ENCODE results near the gene MRPL43. TPM values are rescaled to one million over a fixed set of nuclear protein-coding genes. Genes with fewer than 3 reads are reported as not detected.

MRPL43 gene
- total and polyA plus RNA-seq, 4 donors = 33.6 to 124 (median 95.2) TPM

DNA sequence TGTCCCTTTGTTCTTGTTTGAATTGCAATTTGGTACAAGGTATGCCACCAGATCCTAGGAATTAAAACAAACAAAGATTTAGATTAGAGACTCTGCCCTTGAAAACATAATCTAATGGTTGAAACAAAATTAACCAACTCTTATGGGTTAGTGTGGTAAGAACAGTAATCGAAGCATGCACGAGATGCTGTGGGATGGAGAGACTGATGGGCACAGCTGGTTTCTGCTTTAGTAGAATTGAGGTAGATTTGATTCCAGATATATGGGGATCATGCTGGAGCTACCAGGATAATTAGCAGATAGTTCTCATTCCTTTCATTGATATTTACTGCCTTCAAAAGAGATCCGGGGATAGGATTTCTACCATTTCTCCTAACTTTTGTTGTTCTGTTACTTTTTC is 38.4 kb downstream of the MRPL43 start:
- no CpG with 5 or more reads among the region's 3 CpGs for WGBS (ENCODE audit: insufficient coverage)
- Histone ChIP-seq H3K4me1 (ENCODE audit: control insufficient read depth, insufficient read depth, low read length) (no peaks in the 10 kb centered on the region), H3K36me3 (ENCODE audit: control insufficient read depth, insufficient read depth, low read length) (peaks cover 41% of the 10 kb centered on the region), H3K27me3 (ENCODE audit: control insufficient read depth, insufficient read depth, low read length) (no peaks in the 10 kb centered on the region), H3K27ac (ENCODE audit: low read depth, low read length) (no peak overlapping the region), H3K9me3 (ENCODE audit: control insufficient read depth, insufficient read depth, low read length) (no peaks in the 10 kb centered on the region), H3K4me3 (ENCODE audit: low read depth, low read length) (no peak overlapping the region)
- DNase-seq (ENCODE audit: low read depth in 4 of 6, low spot score in 6 of 6) = no peak

DNA sequence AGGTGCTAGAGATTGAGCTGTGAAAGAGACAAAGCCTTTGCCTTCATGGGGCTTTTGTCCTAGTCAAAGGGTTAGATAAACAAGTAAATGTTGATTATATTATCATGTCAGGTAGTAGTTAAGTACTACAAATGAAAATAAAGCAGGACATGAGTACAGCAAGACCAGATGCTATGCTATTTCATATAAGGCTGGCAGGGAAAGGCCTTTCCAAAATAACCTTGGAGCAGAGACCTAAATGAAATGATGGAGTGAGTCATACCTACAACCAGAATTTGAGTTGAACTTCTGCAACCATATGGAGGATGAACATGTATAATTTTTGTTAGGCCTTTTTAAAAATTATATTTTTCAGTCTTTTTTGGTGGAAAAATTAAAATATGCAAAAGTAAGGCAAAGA is 41.5 kb downstream of the MRPL43 start:
- no peak for DNase-seq (ENCODE audit: low read depth in 4 of 6, low spot score in 6 of 6)
- H3K36me3 ChIP-seq (ENCODE audit: control insufficient read depth, insufficient read depth, low read length) = peaks cover 33% of the 10 kb centered on the region

DNA sequence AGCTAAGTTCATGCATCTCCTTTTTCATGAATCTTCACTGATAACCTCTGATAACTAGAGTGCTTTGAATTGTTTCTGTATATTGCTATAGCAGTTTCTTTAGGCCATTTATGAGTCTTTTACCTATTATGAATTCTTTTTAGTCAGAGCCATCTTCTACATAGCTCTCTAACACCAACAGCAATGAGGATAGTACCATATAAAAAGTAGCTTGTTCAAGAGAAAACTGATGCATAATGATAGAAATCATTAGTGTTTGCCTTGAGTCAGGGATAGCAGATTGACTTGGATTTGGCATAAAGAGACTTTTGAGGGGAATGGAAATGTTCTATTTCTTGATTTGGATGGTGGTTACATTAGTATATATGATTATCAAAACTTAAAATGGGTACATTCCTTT is 43.8 kb downstream of the MRPL43 start:
- DNase-seq (ENCODE audit: low read depth in 4 of 6, low spot score in 6 of 6) = no peak
- Histone ChIP-seq H3K27me3 (ENCODE audit: control insufficient read depth, insufficient read depth, low read length) (no peaks in the 10 kb centered on the region), H3K9me3 (ENCODE audit: control insufficient read depth, insufficient read depth, low read length) (no peaks in the 10 kb centered on the region), H3K36me3 (ENCODE audit: control insufficient read depth, insufficient read depth, low read length) (peaks cover 42% of the 10 kb centered on the region), H3K4me1 (ENCODE audit: control insufficient read depth, insufficient read depth, low read length) (no peaks in the 10 kb centered on the region), H3K27ac (ENCODE audit: low read depth, low read length) (no peak overlapping the region), H3K4me3 (ENCODE audit: low read depth, low read length) (no peak overlapping the region)

More for the DNA sequence above, 41.5 kb downstream of the MRPL43 start:
- no peak overlapping the region for H3K4me3 ChIP-seq (ENCODE audit: low read depth, low read length)
- H3K9me3 ChIP-seq (ENCODE audit: control insufficient read depth, insufficient read depth, low read length) = no peaks in the 10 kb centered on the region
- no peaks in the 10 kb centered on the region for H3K4me1 ChIP-seq (ENCODE audit: control insufficient read depth, insufficient read depth, low read length)
- no peaks in the 10 kb centered on the region for H3K27me3 ChIP-seq (ENCODE audit: control insufficient read depth, insufficient read depth, low read length)
- H3K27ac ChIP-seq (ENCODE audit: low read depth, low read length) = no peak overlapping the region

DNA sequence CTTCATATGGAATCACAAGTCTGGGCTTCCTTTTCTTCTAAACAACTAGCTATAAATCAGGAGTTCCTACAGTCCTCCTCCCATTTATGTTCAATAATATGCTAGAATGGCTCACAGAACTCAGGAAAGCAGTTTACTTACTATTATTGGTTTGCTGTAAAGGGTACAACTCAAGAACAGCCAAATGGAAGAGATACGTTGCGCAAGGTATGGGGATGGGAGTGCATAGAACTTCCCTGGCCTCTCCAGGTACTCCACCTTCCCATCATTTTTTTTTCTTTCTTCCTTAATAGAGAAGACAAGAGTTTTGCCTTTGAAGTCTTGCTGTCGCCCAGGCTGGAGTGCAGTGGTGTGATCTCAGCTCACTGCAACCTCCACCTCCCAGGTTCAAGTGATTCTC is 45.1 kb downstream of the MRPL43 start:
- no peak for DNase-seq (ENCODE audit: low read depth in 4 of 6, low spot score in 6 of 6)
- H3K27ac ChIP-seq (ENCODE audit: low read depth, low read length) = no peak overlapping the region
- peaks cover 42% of the 10 kb centered on the region for H3K36me3 ChIP-seq (ENCODE audit: control insufficient read depth, insufficient read depth, low read length)
- no peaks in the 10 kb centered on the region for H3K9me3 ChIP-seq (ENCODE audit: control insufficient read depth, insufficient read depth, low read length)
- 100% methylated on average over 1 of the region's 3 CpGs for WGBS (ENCODE audit: insufficient coverage)
- H3K4me3 ChIP-seq (ENCODE audit: low read depth, low read length) = no peak overlapping the region
- H3K4me1 ChIP-seq (ENCODE audit: control insufficient read depth, insufficient read depth, low read length) = no peaks in the 10 kb centered on the region
- H3K27me3 ChIP-seq (ENCODE audit: control insufficient read depth, insufficient read depth, low read length) = no peaks in the 10 kb centered on the region

DNA sequence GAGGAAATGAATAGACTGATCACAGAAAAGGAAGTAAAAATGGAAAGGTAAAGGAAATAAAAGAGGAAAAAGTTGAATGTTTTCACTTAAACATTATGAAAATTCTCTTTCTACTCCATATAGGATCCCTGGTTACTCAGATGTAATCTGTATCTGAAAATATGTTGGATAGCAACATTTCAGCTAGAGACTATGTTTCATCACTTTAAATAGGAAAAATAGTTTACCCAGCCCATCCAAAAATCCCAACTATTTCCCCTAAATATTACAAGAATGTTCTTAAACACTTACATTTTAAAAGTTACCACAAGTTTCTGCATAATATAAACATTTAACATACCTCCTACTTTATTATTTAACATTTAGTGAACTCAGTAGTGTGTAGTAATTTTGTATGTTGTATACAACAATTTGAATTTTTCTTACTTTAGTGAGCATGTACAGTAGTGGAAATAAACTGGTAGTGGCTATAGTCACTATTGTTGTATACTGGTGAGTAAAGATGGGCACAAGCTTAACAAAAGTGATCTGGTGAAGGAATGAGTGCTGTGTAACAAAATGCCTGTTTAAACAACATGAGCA is 47.4 kb downstream of the MRPL43 start:
- Histone ChIP-seq H3K9me3 (ENCODE audit: control insufficient read depth, insufficient read depth, low read length) (no peaks in the 10 kb centered on the region), H3K27ac (ENCODE audit: low read depth, low read length) (no peak overlapping the region), H3K4me1 (ENCODE audit: control insufficient read depth, insufficient read depth, low read length) (no peaks in the 10 kb centered on the region), H3K36me3 (ENCODE audit: control insufficient read depth, insufficient read depth, low read length) (peaks cover 50% of the 10 kb centered on the region), H3K4me3 (ENCODE audit: low read depth, low read length) (no peak overlapping the region), H3K27me3 (ENCODE audit: control insufficient read depth, insufficient read depth, low read length) (no peaks in the 10 kb centered on the region)
- DNase-seq (ENCODE audit: low read depth in 4 of 6, low spot score in 6 of 6) = no peak

Small RNA genes lying within 50 kb of the gene (small RNA-seq; reads per million reads assigned to genes)
- not detected for gene MIR608 (ENCODE audit: low replicate concordance)

Other genes starting within 250 kb of the MRPL43 start
- gene PAX2, start 241.9 kb downstream of the MRPL43 start, total RNA-seq = 10 to 100 TPM in 1 of 2 donors, 1 to 10 TPM in 1; 1.9 to 13.6 TPM
- 10 to 100 TPM; 45.0 to 54.8 TPM for gene PAX2, start 241.9 kb downstream of the MRPL43 start, polyA plus RNA-seq (ENCODE audit: insufficient read length in 2 of 2)
- gene SLF2, start 74.5 kb downstream of the MRPL43 start, total RNA-seq = 10 to 100 TPM; 49.2 to 64.2 TPM
- gene SLF2, start 74.5 kb downstream of the MRPL43 start, polyA plus RNA-seq (ENCODE audit: insufficient read length in 2 of 2) = 10 to 100 TPM; 34.1 to 34.5 TPM
- gene SEMA4G, start 18.0 kb downstream of the MRPL43 start, total RNA-seq = 1 to 10 TPM; 8.6 to 9.9 TPM
- gene SEMA4G, start 18.0 kb downstream of the MRPL43 start, polyA plus RNA-seq (ENCODE audit: insufficient read length in 2 of 2) = 10 to 100 TPM; 67.0 to 72.6 TPM
- gene TWNK, start within 50 bp of the MRPL43 start, total RNA-seq = 1 to 10 TPM; 4.8 to 6.5 TPM
- 10 to 100 TPM in 1 of 2 donors, 1 to 10 TPM in 1; 8.4 to 10.2 TPM for gene TWNK, start within 50 bp of the MRPL43 start, polyA plus RNA-seq (ENCODE audit: insufficient read length in 2 of 2)
- 10 to 100 TPM; 15.1 to 27.8 TPM for gene LZTS2, start 12.3 kb upstream of the MRPL43 start, total RNA-seq
- gene LZTS2, start 12.3 kb upstream of the MRPL43 start, polyA plus RNA-seq (ENCODE audit: insufficient read length in 2 of 2) = 10 to 100 TPM; 30.1 to 37.9 TPM
- gene PDZD7, start 43.6 kb upstream of the MRPL43 start, total RNA-seq = 1 to 10 TPM; 5.0 to 8.4 TPM
- gene PDZD7, start 43.6 kb upstream of the MRPL43 start, polyA plus RNA-seq (ENCODE audit: insufficient read length in 2 of 2) = 10 to 100 TPM; 10.9 to 13.9 TPM
- 10 to 100 TPM; 27.1 to 38.2 TPM for gene SFXN3, start 43.7 kb upstream of the MRPL43 start, total RNA-seq
- 10 to 100 TPM; 49.7 to 55.8 TPM for gene SFXN3, start 43.7 kb upstream of the MRPL43 start, polyA plus RNA-seq (ENCODE audit: insufficient read length in 2 of 2)
- gene KAZALD1, start 74.5 kb upstream of the MRPL43 start, total RNA-seq = 10 to 100 TPM in 1 of 2 donors, 1 to 10 TPM in 1; 4.2 to 10.0 TPM
- gene KAZALD1, start 74.5 kb upstream of the MRPL43 start, polyA plus RNA-seq (ENCODE audit: insufficient read length in 2 of 2) = 1 to 10 TPM; 2.5 to 4.5 TPM
- not detected for gene TLX1, start 143.8 kb upstream of the MRPL43 start, total RNA-seq
- under 1 TPM in 1 of 2 donors, not detected in 1; 0.33 TPM for gene TLX1, start 143.8 kb upstream of the MRPL43 start, polyA plus RNA-seq (ENCODE audit: insufficient read length in 2 of 2)
- gene LBX1, start 242.0 kb upstream of the MRPL43 start, total RNA-seq = 1 to 10 TPM; 1.9 to 4.0 TPM
- gene LBX1, start 242.0 kb upstream of the MRPL43 start, polyA plus RNA-seq (ENCODE audit: insufficient read length in 2 of 2) = 10 to 100 TPM; 26.0 to 27.5 TPM

All from spinal cord (tissue), 10 donors.